Breast epithelium (tissue), 3 donors: ENCODE data around the gene TRIM26.

Experiments
- POLR2A ChIP-seq: fragments of 450-650 bp; IDR thresholded peaks from one replicate; pipeline ENCODE4 v1.6.1; 2016; ENCODE audit warnings: antibody characterized with exemption, mild to moderate bottlenecking, moderate library complexity
- POLR2AphosphoS5 ChIP-seq, 3 donors: sonication (generic); formaldehyde crosslinking; IDR thresholded peaks; one replicate each; pipeline ENCODE4 v1.6.1; 2017; ENCODE audit warnings: antibody characterized with exemption in 3 of 3
- TF ChIP-seq, protein P1 (sequence below), 3 donors: fragments of 450-650 bp; IDR thresholded peaks; one replicate each; pipeline ENCODE4 v1.5.1; 2016 to 2017; ENCODE audit warnings: antibody characterized with exemption in 3 of 3, mild to moderate bottlenecking in 3 of 3, moderate library complexity in 3 of 3

- TF ChIP-seq, protein P1, sequence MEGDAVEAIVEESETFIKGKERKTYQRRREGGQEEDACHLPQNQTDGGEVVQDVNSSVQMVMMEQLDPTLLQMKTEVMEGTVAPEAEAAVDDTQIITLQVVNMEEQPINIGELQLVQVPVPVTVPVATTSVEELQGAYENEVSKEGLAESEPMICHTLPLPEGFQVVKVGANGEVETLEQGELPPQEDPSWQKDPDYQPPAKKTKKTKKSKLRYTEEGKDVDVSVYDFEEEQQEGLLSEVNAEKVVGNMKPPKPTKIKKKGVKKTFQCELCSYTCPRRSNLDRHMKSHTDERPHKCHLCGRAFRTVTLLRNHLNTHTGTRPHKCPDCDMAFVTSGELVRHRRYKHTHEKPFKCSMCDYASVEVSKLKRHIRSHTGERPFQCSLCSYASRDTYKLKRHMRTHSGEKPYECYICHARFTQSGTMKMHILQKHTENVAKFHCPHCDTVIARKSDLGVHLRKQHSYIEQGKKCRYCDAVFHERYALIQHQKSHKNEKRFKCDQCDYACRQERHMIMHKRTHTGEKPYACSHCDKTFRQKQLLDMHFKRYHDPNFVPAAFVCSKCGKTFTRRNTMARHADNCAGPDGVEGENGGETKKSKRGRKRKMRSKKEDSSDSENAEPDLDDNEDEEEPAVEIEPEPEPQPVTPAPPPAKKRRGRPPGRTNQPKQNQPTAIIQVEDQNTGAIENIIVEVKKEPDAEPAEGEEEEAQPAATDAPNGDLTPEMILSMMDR (IDR thresholded peaks at IDR 0.05): no peak
- no peak for TF ChIP-seq POLR2AphosphoS5 (IDR thresholded peaks at IDR 0.05)
- no peak for TF ChIP-seq POLR2A
These were observed 21.1 kb upstream of the TRIM26 start for GRCh38 chr6:30234356-30234755.
